Aorta (tissue), 5 donors: ENCODE results near the gene IL36G. TPM values are rescaled to one million over a fixed set of nuclear protein-coding genes. Genes with fewer than 3 reads are reported as not detected.

Experiments used
- ATAC-seq: fragments of 200-7000 bp; cut with Tn5 transposase; one replicate; pipeline ENCODE4 v1.9.1; 2022; ENCODE audit warnings: moderate library complexity; ENCODE audit not compliant: low FRiP score
- DNase-seq, 2 donors: peaks; one replicate each; pipeline ENCODE4 v3.0.0-alpha.2; 2020
- H3K27ac ChIP-seq, 2 donors: one replicate each; pipeline ENCODE4 v1.5.1; 2013; ENCODE audit warnings: low read length in 2 of 2, mild to moderate bottlenecking in 2 of 2, moderate library complexity in 2 of 2, control low read depth in 1 of 2, inconsistent platforms in 1 of 2, low read depth in 1 of 2
- H3K27me3 ChIP-seq, 2 donors: one replicate each; pipeline ENCODE4 v1.6.1; 2013; ENCODE audit warnings: control low read depth in 1 of 2, low read length in 1 of 2, mild to moderate bottlenecking in 1 of 2, moderate library complexity in 1 of 2; ENCODE audit not compliant: insufficient read depth in 2 of 2, control insufficient read depth in 1 of 2
- H3K36me3 ChIP-seq, 2 donors: one replicate each; pipeline ENCODE4 v1.6.1; 2013; ENCODE audit warnings: control low read depth in 1 of 2, low read length in 1 of 2, mild to moderate bottlenecking in 1 of 2; ENCODE audit not compliant: insufficient read depth in 2 of 2, control insufficient read depth in 1 of 2
- H3K4me1 ChIP-seq, 2 donors: one replicate each; pipeline ENCODE4 v1.6.1; 2013; ENCODE audit warnings: low read length in 2 of 2, control low read depth in 1 of 2, mild to moderate bottlenecking in 1 of 2, moderate library complexity in 1 of 2; ENCODE audit not compliant: insufficient read depth in 2 of 2, control insufficient read depth in 1 of 2
- H3K4me3 ChIP-seq, 2 donors: one replicate each; pipeline ENCODE4 v1.5.1; 2013; ENCODE audit warnings: low read length in 2 of 2, control low read depth in 1 of 2, mild to moderate bottlenecking in 1 of 2
- H3K9me3 ChIP-seq: one replicate; pipeline ENCODE4 v1.6.1; 2013; ENCODE audit warnings: mild to moderate bottlenecking, low read length; ENCODE audit not compliant: control insufficient read depth
- WGBS, 2 donors: extraction: QIAGEN DNeasy Blood & Tissue Kit; methylation state at CpG; one replicate each; pipeline ENCODE4 v1.1.7; 2013; 5-methylcytosine and 5-hydroxymethylcytosine counted together
- intact Hi-C, 2 donors: fragments of 100-400 bp; cut with DNase I; formaldehyde crosslinking; loops; one replicate each; pipeline versions ENCODE4 v1.14.2 to v1.15.0; 2022
- polyA plus RNA-seq, 2 donors: library from polyadenylated mRNA; stranded (reverse); fragments of 200-250 nt; gene quantifications; one replicate each; pipeline ENCODE4 v1.2.3, GENCODE V29; 2013
- total RNA-seq, 2 donors: library from RNA; stranded (reverse); fragmentation: NEBNext Ultra II Directional; extraction: Animal tissue kit (Norgen Biotek cat#: 25700); gene quantifications; one replicate each; pipeline ENCODE4 v1.2.1, GENCODE V29; 2021
- donor health status: healthy with polysubstance abuse.
- donor health status: Bipolar disorder and iron deficiency.
- donor health status: DM: no; HTN: no; CAD: no.
- donor health status: DM: no; HTN: no; CAD: no.
- donor health status: DM: yes; HTN: yes; CAD: no.

Gene IL36G
- total and polyA plus RNA-seq, 4 donors = not detected

GRCh38 chr2:112944971-112945370 is 32.8 kb upstream of the IL36G start:
- H3K4me3 ChIP-seq = no peak overlapping the region
- H3K4me1 ChIP-seq = no peaks in the 10 kb centered on the region
- H3K27me3 ChIP-seq = no peaks in the 10 kb centered on the region
- DNase-seq = no peak
- H3K36me3 ChIP-seq = no peaks in the 10 kb centered on the region
- peaks cover 12% of the 10 kb centered on the region for H3K9me3 ChIP-seq
- no peak overlapping the region for H3K27ac ChIP-seq
- ATAC-seq = no peak
- 77 to 88% methylated on average over 1 of the region's 1 CpG for WGBS, 2 donors
- intact Hi-C loops = no loop called here

- Histone ChIP-seq H3K27ac (no peak overlapping the region), H3K9me3 (peaks cover 12% of the 10 kb centered on the region), H3K36me3 (no peaks in the 10 kb centered on the region), H3K27me3 (no peaks in the 10 kb centered on the region), H3K4me3 (no peak overlapping the region), H3K4me1 (no peaks in the 10 kb centered on the region)
- DNase-seq (no peak), ATAC-seq (no peak)
- intact Hi-C loops = no loop called here
- 71 to 76% methylated on average over 2 of the region's 2 CpGs for WGBS, 2 donors
Observed at GRCh38 chr2:112946086-112946485, 31.7 kb upstream of the IL36G start.

GRCh38 chr2:112947374-112947773 is 30.4 kb upstream of the IL36G start:
- H3K4me1 ChIP-seq = no peaks in the 10 kb centered on the region
- ATAC-seq (no peak), DNase-seq (no peak)
- H3K27ac ChIP-seq = no peak overlapping the region
- 8 to 17% methylated on average over 2 of the region's 2 CpGs for WGBS, 2 donors
- no peaks in the 10 kb centered on the region for H3K36me3 ChIP-seq
- intact Hi-C loops = no loop called here
- H3K4me3 ChIP-seq = no peak overlapping the region
- H3K9me3 ChIP-seq = peaks cover 12% of the 10 kb centered on the region
- H3K27me3 ChIP-seq = no peaks in the 10 kb centered on the region

- no peaks in the 10 kb centered on the region for H3K27me3 ChIP-seq
- DNase-seq (no peak), ATAC-seq (no peak)
- no peak overlapping the region for H3K4me3 ChIP-seq
- 68 to 83% methylated on average over 8 of the region's 8 CpGs for WGBS, 2 donors
- H3K4me1 ChIP-seq = no peaks in the 10 kb centered on the region
- intact Hi-C loops = no loop called here
- peaks cover 12% of the 10 kb centered on the region for H3K9me3 ChIP-seq
- H3K36me3 ChIP-seq = no peaks in the 10 kb centered on the region
- no peak overlapping the region for H3K27ac ChIP-seq
Observed at GRCh38 chr2:112949456-112949855, 28.4 kb upstream of the IL36G start.

GRCh38 chr2:112954364-112954763 is 23.4 kb upstream of the IL36G start:
- DNase-seq (no peak), ATAC-seq (no peak)
- Histone ChIP-seq H3K9me3 (no peaks in the 10 kb centered on the region), H3K4me3 (no peak overlapping the region), H3K27ac (no peak overlapping the region), H3K4me1 (no peaks in the 10 kb centered on the region), H3K27me3 (no peaks in the 10 kb centered on the region), H3K36me3 (no peaks in the 10 kb centered on the region)
- intact Hi-C loops = no loop called here
- WGBS, 2 donors = 88 to 91% methylated on average over 7 of the region's 7 CpGs

- Histone ChIP-seq H3K27me3 (no peaks in the 10 kb centered on the region), H3K36me3 (no peaks in the 10 kb centered on the region), H3K4me1 (no peaks in the 10 kb centered on the region), H3K9me3 (no peaks in the 10 kb centered on the region), H3K27ac (no peak overlapping the region), H3K4me3 (no peak overlapping the region)
- DNase-seq (no peak), ATAC-seq (no peak)
- intact Hi-C loops = no loop called here
- WGBS, 2 donors = 93 to 94% methylated on average over 3 of the region's 3 CpGs
Observed at GRCh38 chr2:112957511-112957910, 20.3 kb upstream of the IL36G start.

GRCh38 chr2:112958428-112959108 is 19.2 kb upstream of the IL36G start:
- no peak for ATAC-seq
- WGBS, 2 donors = 31 to 49% methylated on average over 9 of the region's 9 CpGs
- Histone ChIP-seq H3K9me3 (no peaks in the 10 kb centered on the region), H3K27ac (no peak overlapping the region), H3K27me3 (no peaks in the 10 kb centered on the region), H3K4me3 (no peak overlapping the region), H3K36me3 (no peaks in the 10 kb centered on the region), H3K4me1 (no peaks in the 10 kb centered on the region)
- intact Hi-C loops = no loop called here
- no peak for DNase-seq

GRCh38 chr2:112959109-112959812 is 18.5 kb upstream of the IL36G start:
- Histone ChIP-seq H3K36me3 (no peaks in the 10 kb centered on the region), H3K4me3 (no peak overlapping the region), H3K4me1 (no peaks in the 10 kb centered on the region), H3K27ac (no peak overlapping the region), H3K9me3 (no peaks in the 10 kb centered on the region), H3K27me3 (no peaks in the 10 kb centered on the region)
- no peak for ATAC-seq
- no peak for DNase-seq
- WGBS, 2 donors = 65 to 67% methylated on average over 14 of the region's 14 CpGs
- intact Hi-C loops = no loop called here

- intact Hi-C loops = no loop called here
- ATAC-seq (no peak), DNase-seq (no peak)
- Histone ChIP-seq H3K4me3 (no peak overlapping the region), H3K27me3 (no peaks in the 10 kb centered on the region), H3K4me1 (no peaks in the 10 kb centered on the region), H3K27ac (no peak overlapping the region), H3K9me3 (no peaks in the 10 kb centered on the region), H3K36me3 (no peaks in the 10 kb centered on the region)
- 44 to 62% methylated on average over 2 of the region's 2 CpGs for WGBS, 2 donors
Observed at GRCh38 chr2:112960230-112960825, 17.5 kb upstream of the IL36G start.
